ENCODE data around the gene SUGP2.

SUGP2 gene

GRCh38 chr19:19057317-19057716 is 24.0 kb upstream of the SUGP2 start:
- H3K9ac ChIP-seq (ENCODE audit: low read depth, low read length): no peak overlapping the region
- no peaks in the 10 kb centered on the region for H3K27me3 ChIP-seq (ENCODE audit: control insufficient read depth, insufficient read depth, low read length)
- H3K9me3 ChIP-seq (replicated peaks; ENCODE audit: low read length): no peaks in the 10 kb centered on the region
- no peak overlapping the region for H3K4me2 ChIP-seq (ENCODE audit: low read length)
- no peak overlapping the region for H3K4me3 ChIP-seq (ENCODE audit: low read length)
- H3K4me1 ChIP-seq (ENCODE audit: control insufficient read depth, insufficient read depth, low read length): peaks cover 6% of the 10 kb centered on the region
- H3K36me3 ChIP-seq (ENCODE audit: insufficient read depth, low read length): peaks cover 59% of the 10 kb centered on the region

- peaks cover 65% of the 10 kb centered on the region for H3K36me3 ChIP-seq (ENCODE audit: insufficient read depth, low read length)
Measured at GRCh38 chr19:19056636-19057275, 23.4 kb upstream of the SUGP2 start.

GRCh38 chr19:19055701-19056100 is 22.4 kb upstream of the SUGP2 start:
- no peaks in the 10 kb centered on the region for H3K4me1 ChIP-seq (ENCODE audit: control insufficient read depth, insufficient read depth, low read length)
- H3K27me3 ChIP-seq (ENCODE audit: control insufficient read depth, insufficient read depth, low read length): no peaks in the 10 kb centered on the region
- no peak overlapping the region for H3K4me3 ChIP-seq (ENCODE audit: low read length)
- H3K9me3 ChIP-seq (replicated peaks; ENCODE audit: low read length): no peaks in the 10 kb centered on the region
- peaks cover 73% of the 10 kb centered on the region for H3K36me3 ChIP-seq (ENCODE audit: insufficient read depth, low read length)
- H3K9ac ChIP-seq (ENCODE audit: low read depth, low read length): no peak overlapping the region
- no peak overlapping the region for H3K4me2 ChIP-seq (ENCODE audit: low read length)

More at GRCh38 chr19:19056636-19057275, 23.4 kb upstream of the SUGP2 start:
- no peaks in the 10 kb centered on the region for H3K27me3 ChIP-seq (ENCODE audit: control insufficient read depth, insufficient read depth, low read length)
- H3K9ac ChIP-seq (ENCODE audit: low read depth, low read length): no peak overlapping the region
- peaks cover under 1% of the 10 kb centered on the region for H3K4me1 ChIP-seq (ENCODE audit: control insufficient read depth, insufficient read depth, low read length)
- H3K4me2 ChIP-seq (ENCODE audit: low read length): no peak overlapping the region
- no peaks in the 10 kb centered on the region for H3K9me3 ChIP-seq (replicated peaks; ENCODE audit: low read length)
- no peak overlapping the region for H3K4me3 ChIP-seq (ENCODE audit: low read length)

- Histone ChIP-seq H3K4me1 (ENCODE audit: control insufficient read depth, insufficient read depth, low read length) (no peaks in the 10 kb centered on the region), H3K27me3 (ENCODE audit: control insufficient read depth, insufficient read depth, low read length) (no peaks in the 10 kb centered on the region), H3K9me3 (replicated peaks; ENCODE audit: low read length) (no peaks in the 10 kb centered on the region), H3K36me3 (ENCODE audit: insufficient read depth, low read length) (peaks cover 76% of the 10 kb centered on the region), H3K4me3 (ENCODE audit: low read length) (no peak overlapping the region), H3K9ac (ENCODE audit: low read depth, low read length) (no peak overlapping the region), H3K4me2 (ENCODE audit: low read length) (no peak overlapping the region)
Measured at GRCh38 chr19:19054939-19055440, 21.7 kb upstream of the SUGP2 start.

- Histone ChIP-seq H3K9ac (ENCODE audit: low read depth, low read length) (no peak overlapping the region), H3K4me2 (ENCODE audit: low read length) (no peak overlapping the region), H3K9me3 (replicated peaks; ENCODE audit: low read length) (no peaks in the 10 kb centered on the region), H3K4me1 (ENCODE audit: control insufficient read depth, insufficient read depth, low read length) (no peaks in the 10 kb centered on the region), H3K36me3 (ENCODE audit: insufficient read depth, low read length) (peaks cover 70% of the 10 kb centered on the region), H3K27me3 (ENCODE audit: control insufficient read depth, insufficient read depth, low read length) (no peaks in the 10 kb centered on the region), H3K4me3 (ENCODE audit: low read length) (no peak overlapping the region)
Measured at GRCh38 chr19:19054315-19054938, 21.1 kb upstream of the SUGP2 start.

- Histone ChIP-seq H3K4me3 (ENCODE audit: low read length) (no peak overlapping the region), H3K27me3 (ENCODE audit: control insufficient read depth, insufficient read depth, low read length) (no peaks in the 10 kb centered on the region), H3K4me2 (ENCODE audit: low read length) (no peak overlapping the region), H3K36me3 (ENCODE audit: insufficient read depth, low read length) (peaks cover 67% of the 10 kb centered on the region), H3K4me1 (ENCODE audit: control insufficient read depth, insufficient read depth, low read length) (no peaks in the 10 kb centered on the region), H3K9ac (ENCODE audit: low read depth, low read length) (no peak overlapping the region), H3K9me3 (replicated peaks; ENCODE audit: low read length) (no peaks in the 10 kb centered on the region)
Measured at GRCh38 chr19:19053508-19054314, 20.4 kb upstream of the SUGP2 start.

- H3K9ac ChIP-seq (ENCODE audit: low read depth, low read length): no peak overlapping the region
- H3K27me3 ChIP-seq (ENCODE audit: control insufficient read depth, insufficient read depth, low read length): no peaks in the 10 kb centered on the region
- no peaks in the 10 kb centered on the region for H3K9me3 ChIP-seq (replicated peaks; ENCODE audit: low read length)
- H3K4me2 ChIP-seq (ENCODE audit: low read length): no peak overlapping the region
- H3K36me3 ChIP-seq (ENCODE audit: insufficient read depth, low read length): peaks cover 62% of the 10 kb centered on the region
- no peak overlapping the region for H3K4me3 ChIP-seq (ENCODE audit: low read length)
- no peaks in the 10 kb centered on the region for H3K4me1 ChIP-seq (ENCODE audit: control insufficient read depth, insufficient read depth, low read length)
Measured at GRCh38 chr19:19052921-19053320, 19.6 kb upstream of the SUGP2 start.

- Histone ChIP-seq H3K9me3 (replicated peaks; ENCODE audit: low read length) (no peaks in the 10 kb centered on the region), H3K4me1 (ENCODE audit: control insufficient read depth, insufficient read depth, low read length) (no peaks in the 10 kb centered on the region), H3K4me2 (ENCODE audit: low read length) (no peak overlapping the region), H3K27me3 (ENCODE audit: control insufficient read depth, insufficient read depth, low read length) (no peaks in the 10 kb centered on the region), H3K9ac (ENCODE audit: low read depth, low read length) (no peak overlapping the region), H3K4me3 (ENCODE audit: low read length) (no peak overlapping the region), H3K36me3 (ENCODE audit: insufficient read depth, low read length) (peaks cover 55% of the 10 kb centered on the region)
Measured at GRCh38 chr19:19051478-19052213, 18.3 kb upstream of the SUGP2 start.

GRCh38 chr19:19050731-19051130 is 17.4 kb upstream of the SUGP2 start:
- H3K9me3 ChIP-seq (replicated peaks; ENCODE audit: low read length): no peaks in the 10 kb centered on the region
- H3K36me3 ChIP-seq (ENCODE audit: insufficient read depth, low read length): peaks cover 52% of the 10 kb centered on the region
- no peak overlapping the region for H3K4me2 ChIP-seq (ENCODE audit: low read length)
- H3K4me1 ChIP-seq (ENCODE audit: control insufficient read depth, insufficient read depth, low read length): no peaks in the 10 kb centered on the region
- H3K4me3 ChIP-seq (ENCODE audit: low read length): no peak overlapping the region
- H3K27me3 ChIP-seq (ENCODE audit: control insufficient read depth, insufficient read depth, low read length): no peaks in the 10 kb centered on the region
- no peak overlapping the region for H3K9ac ChIP-seq (ENCODE audit: low read depth, low read length)

GRCh38 chr19:19050104-19050503 is 16.8 kb upstream of the SUGP2 start:
- H3K9ac ChIP-seq (ENCODE audit: low read depth, low read length): no peak overlapping the region
- no peaks in the 10 kb centered on the region for H3K27me3 ChIP-seq (ENCODE audit: control insufficient read depth, insufficient read depth, low read length)
- H3K36me3 ChIP-seq (ENCODE audit: insufficient read depth, low read length): peaks cover 45% of the 10 kb centered on the region
- H3K4me3 ChIP-seq (ENCODE audit: low read length): no peak overlapping the region
- H3K4me2 ChIP-seq (ENCODE audit: low read length): no peak overlapping the region
- H3K4me1 ChIP-seq (ENCODE audit: control insufficient read depth, insufficient read depth, low read length): no peaks in the 10 kb centered on the region
- H3K9me3 ChIP-seq (replicated peaks; ENCODE audit: low read length): no peaks in the 10 kb centered on the region

GRCh38 chr19:19049406-19049805 is 16.1 kb upstream of the SUGP2 start:
- H3K9me3 ChIP-seq (replicated peaks; ENCODE audit: low read length): no peaks in the 10 kb centered on the region
- H3K4me1 ChIP-seq (ENCODE audit: control insufficient read depth, insufficient read depth, low read length): no peaks in the 10 kb centered on the region
- H3K4me3 ChIP-seq (ENCODE audit: low read length): no peak overlapping the region
- no peak overlapping the region for H3K9ac ChIP-seq (ENCODE audit: low read depth, low read length)
- H3K27me3 ChIP-seq (ENCODE audit: control insufficient read depth, insufficient read depth, low read length): no peaks in the 10 kb centered on the region
- H3K36me3 ChIP-seq (ENCODE audit: insufficient read depth, low read length): peaks cover 42% of the 10 kb centered on the region
- no peak overlapping the region for H3K4me2 ChIP-seq (ENCODE audit: low read length)
